ENCODE results near the gene RASSF1. TPM values are rescaled to one million over a fixed set of nuclear protein-coding genes. Genes with fewer than 3 reads are reported as not detected.

RASSF1 gene
- total and polyA plus RNA-seq, 10 of the 15 experiments (the other 5 are each of a cell fraction or from before 2014, with no cell fraction given) = 4.4 to 59.6 (median 37.2) TPM

- DNase-seq (ENCODE audit: low read depth, low spot score) (no peak), FAIRE-seq (no peak), ATAC-seq (no peak)
- intact Hi-C loops (cut with micrococcal nuclease; ENCODE audit: unreplicated experiment) = no loop called here
- Histone ChIP-seq H3K9me3 (replicated peaks; ENCODE audit: control insufficient read depth, insufficient read depth, low read length) (no peaks in the 10 kb centered on the region), H2AFZ (ENCODE audit: control insufficient read depth, low read depth, low read length) (no peak overlapping the region), H3K4me1 (ENCODE audit: control insufficient read depth, insufficient read depth, low read length) (peaks cover 27% of the 10 kb centered on the region), H3K27me3 (replicated peaks in 1 of 2; ENCODE audit: control insufficient read depth in 2 of 2, insufficient read depth in 2 of 2, low read length in 1 of 2) (no peaks in the 10 kb centered on the region), H3K9ac (ENCODE audit: control insufficient read depth, insufficient read depth, low read length) (no peak overlapping the region), H3K27ac (ENCODE audit: control insufficient read depth, insufficient read depth) (no peak overlapping the region), H3K79me2 (ENCODE audit: control insufficient read depth, insufficient read depth, low read length) (peaks cover 48% of the 10 kb centered on the region), H3K36me3 (ENCODE audit: control insufficient read depth in 2 of 2, insufficient read depth in 2 of 2, low read length in 1 of 2) (peaks cover 8 to 26% of the 10 kb centered on the region in 2 experiments; a peak in 2 of 4 replicates), H3K4me2 (ENCODE audit: control insufficient read depth, insufficient read depth) (no peak overlapping the region), H3K4me3 (no peak overlapping the region), H4K20me1 (ENCODE audit: control insufficient read depth, insufficient read depth) (peaks cover 2% of the 10 kb centered on the region; the same call in 1 of the 2 replicates)
- in situ Hi-C loops (cut with MboI) = loop anchor here (10.0 kb wide), 1 partner anchor 1030 kb away; the partner anchor contains the start of gene MANF
- ChIA-PET SMC1A (ENCODE audit: uncharacterized antibody, unreplicated experiment) (interaction anchor here (0.5 to 1.1 kb wide), 3 partner anchors 16 to 1033 kb away, joined by 3 read pairs; no protein-coding TSS in a partner anchor), RAD21 (ENCODE audit: unreplicated experiment) (no interaction called here), CTCF (interaction anchor here (0.8 to 2.7 kb wide), 2 partner anchors 10 to 188 kb away, joined by 3 to 12 read pairs; partner anchors contain the start of gene ZMYND10), POLR2A (no interaction called here)
- WGBS (ENCODE audit: insufficient coverage, insufficient replicate concordance, low lambda C conversion rate, missing lambda C conversion rate) = 80% methylated on average over 7 of the region's 7 CpGs
- 0 out of 2 replicates have a peak, but pooled peaks have one; percentile 7 for TF ChIP-seq POLR2A (IDR thresholded peaks at IDR 0.05; ENCODE audit: low read depth, low read length)
- TF ChIP-seq CREM (IDR thresholded peaks at IDR 0.05; ENCODE audit: low read depth) = no peak
- no TSS peak for BruUV-seq (replicated peaks)
Observed at GRCh38 chr3:50354850-50355249, 14.2 kb upstream of the RASSF1 start.

- Histone ChIP-seq H3K27me3 (replicated peaks in 1 of 2; ENCODE audit: control insufficient read depth in 2 of 2, insufficient read depth in 2 of 2, low read length in 1 of 2) (no peaks in the 10 kb centered on the region), H3K9ac (ENCODE audit: control insufficient read depth, insufficient read depth, low read length) (no peak overlapping the region), H3K79me2 (ENCODE audit: control insufficient read depth, insufficient read depth, low read length) (peaks cover 52% of the 10 kb centered on the region), H3K9me3 (replicated peaks; ENCODE audit: control insufficient read depth, insufficient read depth, low read length) (no peaks in the 10 kb centered on the region), H3K4me2 (ENCODE audit: control insufficient read depth, insufficient read depth) (no peak overlapping the region), H3K4me3 (no peak overlapping the region), H4K20me1 (ENCODE audit: control insufficient read depth, insufficient read depth) (peaks cover 2% of the 10 kb centered on the region; the same call in 1 of the 2 replicates), H3K27ac (ENCODE audit: control insufficient read depth, insufficient read depth) (no peak overlapping the region), H3K4me1 (ENCODE audit: control insufficient read depth, insufficient read depth, low read length) (peaks cover 30% of the 10 kb centered on the region), H3K36me3 (ENCODE audit: control insufficient read depth in 2 of 2, insufficient read depth in 2 of 2, low read length in 1 of 2) (peaks cover 8 to 26% of the 10 kb centered on the region in 2 experiments; a peak in 2 of 4 replicates), H2AFZ (ENCODE audit: control insufficient read depth, low read depth, low read length) (no peak overlapping the region)
- TF ChIP-seq MLLT1 (IDR thresholded peaks at IDR 0.05) = no peak
- TF ChIP-seq HDAC2 (IDR thresholded peaks at IDR 0.05) = no peak
- TF ChIP-seq SMC3 (IDR thresholded peaks at IDR 0.05; ENCODE audit: borderline replicate concordance, low read length) = no peak
- no peak for TF ChIP-seq SUPT20H (IDR thresholded peaks at IDR 0.05; ENCODE audit: borderline replicate concordance, control insufficient read depth, low read depth, low read length)
- no peak for TF ChIP-seq BRCA1 (IDR thresholded peaks at IDR 0.05; ENCODE audit: low read depth, low read length)
- no peak for TF ChIP-seq MXI1 (IDR thresholded peaks at IDR 0.05; ENCODE audit: low read depth, low read length)
- no peak for TF ChIP-seq HDAC6 (IDR thresholded peaks at IDR 0.05; ENCODE audit: unreplicated experiment)
- intact Hi-C loops (cut with micrococcal nuclease; ENCODE audit: unreplicated experiment) (no loop called here), in situ Hi-C loops (cut with MboI) (loop anchor here (10.0 kb wide), 1 partner anchor 1031 kb away; the partner anchor contains the start of gene MANF)
- BruUV-seq (replicated peaks) = no TSS peak
- WGBS (ENCODE audit: insufficient coverage, insufficient replicate concordance, low lambda C conversion rate, missing lambda C conversion rate) = 95% methylated on average over 5 of the region's 5 CpGs
- ATAC-seq = no peak
- ChIA-PET RAD21 (ENCODE audit: unreplicated experiment) (interaction anchor here (0.6 kb wide), 1 partner anchor 104 kb away, joined by 3 read pairs; no protein-coding TSS in a partner anchor), POLR2A (no interaction called here), SMC1A (ENCODE audit: uncharacterized antibody, unreplicated experiment) (interaction anchor here (0.5 to 1.1 kb wide), 3 partner anchors 15 to 1033 kb away, joined by 3 read pairs; no protein-coding TSS in a partner anchor), CTCF (interaction anchor here (0.5 to 2.7 kb wide), 4 partner anchors 9 to 718 kb away, joined by 3 to 12 read pairs (median 3); partner anchors contain the start of gene ZMYND10)
- DNase-seq (ENCODE audit: low read depth, low spot score) = no peak
- FAIRE-seq = no peak
Observed at GRCh38 chr3:50354186-50354764, 13.6 kb upstream of the RASSF1 start.

Measured in GM12878 (cell line).